ENCODE data around the gene ZBTB32.

GRCh38 chr19:35671818-35672217 lies 32.5 kb upstream of the ZBTB32 start:
- TF ChIP-seq EP300 (IDR thresholded peaks at IDR 0.05) (no peak), POLR2A (IDR thresholded peaks at IDR 0.05) (no peak)
- TF ChIP-seq, protein P1, sequence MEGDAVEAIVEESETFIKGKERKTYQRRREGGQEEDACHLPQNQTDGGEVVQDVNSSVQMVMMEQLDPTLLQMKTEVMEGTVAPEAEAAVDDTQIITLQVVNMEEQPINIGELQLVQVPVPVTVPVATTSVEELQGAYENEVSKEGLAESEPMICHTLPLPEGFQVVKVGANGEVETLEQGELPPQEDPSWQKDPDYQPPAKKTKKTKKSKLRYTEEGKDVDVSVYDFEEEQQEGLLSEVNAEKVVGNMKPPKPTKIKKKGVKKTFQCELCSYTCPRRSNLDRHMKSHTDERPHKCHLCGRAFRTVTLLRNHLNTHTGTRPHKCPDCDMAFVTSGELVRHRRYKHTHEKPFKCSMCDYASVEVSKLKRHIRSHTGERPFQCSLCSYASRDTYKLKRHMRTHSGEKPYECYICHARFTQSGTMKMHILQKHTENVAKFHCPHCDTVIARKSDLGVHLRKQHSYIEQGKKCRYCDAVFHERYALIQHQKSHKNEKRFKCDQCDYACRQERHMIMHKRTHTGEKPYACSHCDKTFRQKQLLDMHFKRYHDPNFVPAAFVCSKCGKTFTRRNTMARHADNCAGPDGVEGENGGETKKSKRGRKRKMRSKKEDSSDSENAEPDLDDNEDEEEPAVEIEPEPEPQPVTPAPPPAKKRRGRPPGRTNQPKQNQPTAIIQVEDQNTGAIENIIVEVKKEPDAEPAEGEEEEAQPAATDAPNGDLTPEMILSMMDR (IDR thresholded peaks at IDR 0.05): no peak

All from ovary (tissue), 3 donors.